Spleen (tissue), 11 donors: ENCODE results near the gene SOAT2. TPM values are rescaled to one million over a fixed set of nuclear protein-coding genes. Genes with fewer than 3 reads are reported as not detected.
A peak's percentile ranks its signal among the peaks of the same experiment; 100 is the strongest.

ENCODE experiments used
- DNase-seq: peaks from one replicate; pipeline ENCODE4 v3.0.0-alpha.2; 2020
- H3K27ac ChIP-seq, 8 donors: fragments of 200-600 bp; sonication (generic) in 7 of 8; 1 replicate in 4 of 8; 2 replicates in 4 of 8; pipeline versions ENCODE4 v1.5.0 to v1.8.0; 2016 to 2021; ENCODE audit warnings: inconsistent platforms in 4 of 8, mild to moderate bottlenecking in 4 of 8, moderate library complexity in 1 of 8
- H3K27me3 ChIP-seq, 7 donors: fragments of 200-600 bp; sonication (generic) in 6 of 7; replicated peaks in 1 of 7; 1 replicate in 4 of 7; 2 replicates in 3 of 7; pipeline versions ENCODE4 v1.5.0 to v1.8.0; 2016 to 2021; ENCODE audit warnings: inconsistent platforms in 3 of 7, mild to moderate bottlenecking in 1 of 7
- H3K36me3 ChIP-seq, 6 donors: fragments of 200-600 bp; sonication (generic) in 5 of 6; 1 replicate in 4 of 6; 2 replicates in 2 of 6; pipeline versions ENCODE4 v1.5.0 to v1.8.0; 2016 to 2021; ENCODE audit warnings: inconsistent platforms in 2 of 6
- H3K4me1 ChIP-seq, 6 donors: fragments of 200-600 bp; sonication (generic) in 5 of 6; 1 replicate in 3 of 6; 2 replicates in 3 of 6; pipeline versions ENCODE4 v1.5.0 to v1.8.0; 2016 to 2021; ENCODE audit warnings: inconsistent platforms in 3 of 6
- H3K4me3 ChIP-seq, 8 donors: fragments of 200-600 bp; sonication (generic) in 7 of 8; 1 replicate in 4 of 8; 2 replicates in 4 of 8; pipeline versions ENCODE4 v1.5.0 to v1.8.0; 2016 to 2021; ENCODE audit warnings: inconsistent platforms in 4 of 8, mild to moderate bottlenecking in 4 of 8, moderate library complexity in 2 of 8
- H3K9me3 ChIP-seq, 8 donors: fragments of 200-600 bp; sonication (generic) in 7 of 8; 1 replicate in 4 of 8; 2 replicates in 4 of 8; pipeline versions ENCODE4 v1.5.0 to v1.8.0; 2016 to 2021; ENCODE audit warnings: inconsistent platforms in 4 of 8
- CTCF ChIP-seq, 11 experiments: fragments of 200-600 bp in 7 of 11; fragments of 450-650 bp in 4 of 11; sonication (generic) in 4 of 11; IDR thresholded peaks in 8 of 11; conservative IDR thresholded peaks in 3 of 11; 1 replicate in 7 of 11; 2 replicates in 4 of 11; pipeline versions ENCODE4 v1.4.0 to v1.8.0; 2016 to 2021; ENCODE audit warnings: antibody characterized with exemption in 11 of 11, inconsistent platforms in 4 of 11, mild to moderate bottlenecking in 1 of 11
- POLR2A ChIP-seq, 3 donors: fragments of 450-650 bp; IDR thresholded peaks; one replicate each; pipeline ENCODE4 v1.5.1; 2017; ENCODE audit warnings: antibody characterized with exemption in 3 of 3, mild to moderate bottlenecking in 1 of 3
- POLR2AphosphoS5 ChIP-seq, 3 donors: sonication (generic); formaldehyde crosslinking; IDR thresholded peaks; one replicate each; pipeline ENCODE4 v1.5.1; 2017; ENCODE audit warnings: antibody characterized with exemption in 3 of 3
- WGBS, 5 donors: extraction: QIAGEN DNeasy Blood & Tissue Kit in 3 of 5; methylation state at CpG; one replicate each; pipeline versions ENCODE4 v1.1.5 to v1.1.7; 2013 to 2018; 5-methylcytosine and 5-hydroxymethylcytosine counted together
- intact Hi-C: fragments of 100-400 bp; cut with DNase I; formaldehyde crosslinking; loops from one replicate; pipeline ENCODE4 v1.15.0; 2023; ENCODE audit warnings: low total_unique reads
- polyA plus RNA-seq, 3 donors: library from polyadenylated mRNA; stranded (reverse); fragments of 200-250 nt; gene quantifications; one replicate each; pipeline ENCODE4 v1.2.1, GENCODE V29; 2013
- total RNA-seq, 7 donors: library from RNA; depleted of rRNA in 3 of 7; stranded (reverse); fragments of >200 nt in 3 of 7; fragmentation: NEBNext Ultra II Directional in 4 of 7; extraction: Animal tissue kit (Norgen Biotek cat#: 25700) in 4 of 7; gene quantifications; one replicate each; pipeline versions ENCODE4 v1.1.0 to v1.2.1, GENCODE V29; 2016 to 2021
- donor health status: healthy with polysubstance abuse.
- donor health status: DM: no; HTN: no; CAD: no; lungs with moderate emphysema.
- donor health status: DM: no; HTN: no; CAD: no.
- donor health status: Bipolar disorder and iron deficiency.
- donor health status: healthy.
- donor health status: DM: no; HTN: no; CAD: no.
- donor health status: DM: yes; HTN: yes; CAD: no.

The SOAT2 gene
- total and polyA plus RNA-seq, 10 donors = 0.37 to 2.2 (median 0.56) TPM; not detected in 1

- H3K36me3 ChIP-seq = peaks cover 0 to 100% (median 50%) of the 10 kb centered on the region in 6 donors
- peaks cover 10 to 92% (median 55%) of the 10 kb centered on the region in 6 donors for H3K4me1 ChIP-seq
- H3K9me3 ChIP-seq = no peaks in the 10 kb centered on the region
- H3K27me3 ChIP-seq = no peaks in the 10 kb centered on the region
- H3K4me3 ChIP-seq = no peak overlapping the region
- intact Hi-C loops = no loop called here
- peak; percentile 77 to 94 (median 89) for TF ChIP-seq CTCF (IDR thresholded peaks at IDR 0.05 in 8 of 11, conservative IDR thresholded peaks at IDR 0.05 in 3 of 11)
- no peak for TF ChIP-seq POLR2A (IDR thresholded peaks at IDR 0.05)
- TF ChIP-seq POLR2AphosphoS5 (IDR thresholded peaks at IDR 0.05) = peak; percentile 21 to 63 (median 54)
- peak; percentile 89 for DNase-seq
- peak overlapping the region in 7 of 8 donors; percentile 13 to 94 (median 45) for H3K27ac ChIP-seq
- 40 to 54% (median 43%) methylated on average over 24 of the region's 24 CpGs for WGBS, 5 donors
Observed at GRCh38 chr12:53065975-53066931, 37.0 kb upstream of the SOAT2 start.

- TF ChIP-seq CTCF (IDR thresholded peaks at IDR 0.05 in 8 of 11, conservative IDR thresholded peaks at IDR 0.05 in 3 of 11) (no peak), POLR2AphosphoS5 (IDR thresholded peaks at IDR 0.05) (peak in 1 of 3 donors; percentile 6), POLR2A (IDR thresholded peaks at IDR 0.05) (no peak)
- 74 to 84% (median 80%) methylated on average over 7 of the region's 7 CpGs for WGBS, 5 donors
- no peaks in the 10 kb centered on the region for H3K27me3 ChIP-seq
- peaks cover 15 to 92% (median 61%) of the 10 kb centered on the region in 6 donors for H3K4me1 ChIP-seq
- intact Hi-C loops = no loop called here
- no peaks in the 10 kb centered on the region for H3K9me3 ChIP-seq
- H3K27ac ChIP-seq = peak overlapping the region in 5 of 8 donors; percentile 36 to 94 (median 79)
- no peak overlapping the region for H3K4me3 ChIP-seq
- peaks cover 0 to 100% (median 46%) of the 10 kb centered on the region in 6 donors for H3K36me3 ChIP-seq
- DNase-seq = no peak
Observed at GRCh38 chr12:53067074-53067992, 36.0 kb upstream of the SOAT2 start.

GRCh38 chr12:53067993-53068770, 35.1 kb upstream of the SOAT2 start:
- intact Hi-C loops = loop anchor here (2.0 kb wide), 1 partner anchor 31 kb away; no protein-coding TSS in a partner anchor
- no peak for DNase-seq
- H3K36me3 ChIP-seq = peaks cover 0 to 100% (median 45%) of the 10 kb centered on the region in 6 donors
- no peak overlapping the region for H3K4me3 ChIP-seq
- TF ChIP-seq CTCF (IDR thresholded peaks at IDR 0.05 in 8 of 11, conservative IDR thresholded peaks at IDR 0.05 in 3 of 11) (no peak), POLR2AphosphoS5 (IDR thresholded peaks at IDR 0.05) (peak in 1 of 3 donors; percentile 61)
- H3K27ac ChIP-seq = peak overlapping the region in 6 of 8 donors; percentile 35 to 94 (median 74)
- peaks cover 22 to 94% (median 68%) of the 10 kb centered on the region in 6 donors for H3K4me1 ChIP-seq
- WGBS, 5 donors = 83 to 93% (median 88%) methylated on average over 13 of the region's 13 CpGs
- H3K27me3 ChIP-seq = no peaks in the 10 kb centered on the region
- H3K9me3 ChIP-seq = no peaks in the 10 kb centered on the region
